OCI-LY7 (cell line): ENCODE measurements around the gene ACP7. TPM values are rescaled to one million over a fixed set of nuclear protein-coding genes. Genes with fewer than 3 reads are reported as not detected.

Experiments
- BruUV-seq: library from RNA; stranded (reverse); fragments of 400-500 nt; replicated peaks from 2 replicates; lab custom pipeline; 2021; lab: Mats Ljungman, UMichigan
- CTCF ChIA-PET: fragments of 300-600 bp; sonication (Branson Sonifier 250); formaldehyde crosslinking; loops from one replicate; lab custom pipeline; 2022; ENCODE audit warnings: antibody characterized with exemption; ENCODE audit not compliant: unreplicated experiment; lab: Charles Lee
- POLR2A ChIA-PET: fragments of 300-600 bp; sonication (Branson Sonifier 250); formaldehyde crosslinking; loops from one replicate; lab custom pipeline; 2022; ENCODE audit warnings: antibody characterized with exemption; lab: Charles Lee
- DNase-seq: peaks from one replicate; pipeline ENCODE4 v3.0.0-alpha.2; 2015; ENCODE audit warnings: low spot score
- H2AFZ ChIP-seq: fragments of 200-600 bp; sonication (generic), shearing (Covaris generic); 2 replicates; pipeline ENCODE4 v1.6.1; 2014; ENCODE audit warnings: mild to moderate bottlenecking, antibody characterized with exemption, low read length, moderate library complexity
- H3K27ac ChIP-seq: fragments of 200-600 bp; sonication (generic); 2 replicates; pipeline ENCODE4 v1.5.1; 2014; ENCODE audit warnings: mixed run types, low read depth, mild to moderate bottlenecking, moderate library complexity, low read length, inconsistent platforms; ENCODE audit not compliant: poor library complexity, severe bottlenecking
- H3K36me3 ChIP-seq: fragments of 200-600 bp; sonication (generic); 2 replicates; pipeline ENCODE4 v1.6.1; 2014; ENCODE audit warnings: mild to moderate bottlenecking, antibody characterized with exemption, low read length, moderate library complexity, mixed read lengths; ENCODE audit not compliant: insufficient read depth
- H3K4me1 ChIP-seq: fragments of 200-600 bp; sonication (generic); 2 replicates; pipeline ENCODE4 v1.5.1; 2014; ENCODE audit warnings: mild to moderate bottlenecking, low read length; ENCODE audit not compliant: insufficient read depth, poor library complexity, severe bottlenecking
- H3K4me2 ChIP-seq: fragments of 200-600 bp; sonication (generic); 2 replicates; pipeline ENCODE4 v1.6.1; 2014; ENCODE audit warnings: mild to moderate bottlenecking, low read length
- H3K4me3 ChIP-seq: fragments of 200-600 bp; sonication (generic); 2 replicates; pipeline ENCODE4 v1.5.1; 2014; ENCODE audit warnings: mild to moderate bottlenecking, low read depth, low read length; ENCODE audit not compliant: poor library complexity, severe bottlenecking
- H3K79me2 ChIP-seq: fragments of 200-600 bp; sonication (generic); 2 replicates; pipeline ENCODE4 v1.6.1; 2016; ENCODE audit warnings: low read depth, mild to moderate bottlenecking, low read length, moderate library complexity, mixed read lengths; ENCODE audit not compliant: insufficient read depth
- H3K9me2 ChIP-seq: fragments of 200-600 bp; sonication (generic); 2 replicates; pipeline ENCODE4 v1.6.1; 2016; ENCODE audit warnings: mild to moderate bottlenecking, low read length, mixed read lengths; ENCODE audit not compliant: insufficient read depth
- H3K9me3 ChIP-seq: fragments of 200-600 bp; sonication (generic); 2 replicates; pipeline ENCODE4 v1.6.1; 2014; ENCODE audit warnings: mild to moderate bottlenecking, mixed run types, low read length, mixed read lengths
- H4K20me1 ChIP-seq: fragments of 200-600 bp; sonication (generic); 2 replicates; pipeline ENCODE4 v1.6.1; 2014; ENCODE audit warnings: mild to moderate bottlenecking, antibody characterized with exemption, low read length, moderate library complexity, mixed read lengths; ENCODE audit not compliant: insufficient read depth
- CTCF ChIP-seq: fragments of 200-600 bp; sonication (generic); conservative IDR thresholded peaks from 2 replicates; pipeline ENCODE4 v1.5.1; 2014; ENCODE audit warnings: mild to moderate bottlenecking, antibody characterized with exemption, low read length, moderate library complexity, mixed read lengths
- EZH2phosphoT487 ChIP-seq: fragments of 200-600 bp; sonication (generic); IDR thresholded peaks from 2 replicates; pipeline ENCODE4 v1.6.1; 2018; ENCODE audit warnings: low read depth, borderline replicate concordance, mild to moderate bottlenecking, mixed run types, antibody characterized with exemption, low read length, moderate library complexity, mixed read lengths
- intact Hi-C: fragments of 100-400 bp; cut with micrococcal nuclease; formaldehyde crosslinking; loops from one replicate; pipeline ENCODE4 v1.10.0; 2022; ENCODE audit not compliant: unreplicated experiment
- total RNA-seq, 2 experiments: library from RNA; depleted of rRNA in 1 of 2; stranded (reverse); fragments of >200 nt in 1 of 2; shearing (Covaris generic) in 1 of 2; gene quantifications; 2 replicates each; pipeline ENCODE4 v1.2.3, GENCODE V29; 2014 to 2022

The ACP7 gene
- total RNA-seq, 2 experiments from 2014 or later, result not detected

GRCh38 chr19:39135701-39136100, 51.5 kb downstream of the ACP7 start:
- Histone ChIP-seq H4K20me1 (peaks cover 13% of the 10 kb centered on the region; the same call in 1 of the 2 replicates), H3K27ac (no peak overlapping the region), H3K36me3 (no peaks in the 10 kb centered on the region), H3K4me3 (no peak overlapping the region), H3K79me2 (peaks cover 3% of the 10 kb centered on the region; the same call in 1 of the 2 replicates), H3K4me2 (no peak overlapping the region), H3K9me3 (no peaks in the 10 kb centered on the region), H3K9me2 (no peaks in the 10 kb centered on the region), H3K4me1 (no peaks in the 10 kb centered on the region), H2AFZ (no peak overlapping the region)
- BruUV-seq, result no TSS peak
- POLR2A ChIA-PET, result no interaction called here
- intact Hi-C loops, result no loop called here
- TF ChIP-seq EZH2phosphoT487 (no peak), CTCF (no peak)
- CTCF ChIA-PET, result no interaction called here
- no peak for DNase-seq

GRCh38 chr19:39136225-39136940, 52.2 kb downstream of the ACP7 start:
- H3K36me3 ChIP-seq, result no peaks in the 10 kb centered on the region
- no peak overlapping the region for H3K27ac ChIP-seq
- intact Hi-C loops, result no loop called here
- no peak for DNase-seq
- H2AFZ ChIP-seq, result no peak overlapping the region
- H3K9me3 ChIP-seq, result no peaks in the 10 kb centered on the region
- H3K4me1 ChIP-seq, result no peaks in the 10 kb centered on the region
- ChIA-PET CTCF (no interaction called here), POLR2A (no interaction called here)
- H4K20me1 ChIP-seq, result peaks cover 16% of the 10 kb centered on the region; the same call in 1 of the 2 replicates
- H3K9me2 ChIP-seq, result no peaks in the 10 kb centered on the region
- no peak overlapping the region for H3K4me3 ChIP-seq
- no peak overlapping the region for H3K4me2 ChIP-seq
- H3K79me2 ChIP-seq, result peaks cover 3% of the 10 kb centered on the region; the same call in 1 of the 2 replicates
- BruUV-seq, result no TSS peak
- TF ChIP-seq EZH2phosphoT487 (no peak), CTCF (no peak)

- no TSS peak for BruUV-seq
- H3K27ac ChIP-seq, result no peak overlapping the region
- POLR2A ChIA-PET, result no interaction called here
- H3K36me3 ChIP-seq, result no peaks in the 10 kb centered on the region
- 0 out of 2 replicates have a peak, but pooled peaks cover 16% of the 10 kb centered on the region for H4K20me1 ChIP-seq
- CTCF ChIA-PET, result no interaction called here
- TF ChIP-seq EZH2phosphoT487 (no peak), CTCF (no peak)
- H3K9me3 ChIP-seq, result no peaks in the 10 kb centered on the region
- no peak overlapping the region for H3K4me3 ChIP-seq
- no peaks in the 10 kb centered on the region for H3K4me1 ChIP-seq
- intact Hi-C loops, result no loop called here
- H3K79me2 ChIP-seq, result peaks cover 3% of the 10 kb centered on the region; the same call in 1 of the 2 replicates
- H2AFZ ChIP-seq, result no peak overlapping the region
- DNase-seq, result no peak
- no peak overlapping the region for H3K4me2 ChIP-seq
- no peaks in the 10 kb centered on the region for H3K9me2 ChIP-seq
Measured at GRCh38 chr19:39137131-39137530, 53.0 kb downstream of the ACP7 start.
